Mononuclear cell (primary cell): ENCODE data around the gene WASL. TPM values are rescaled to one million over a fixed set of nuclear protein-coding genes. Genes with fewer than 3 reads are reported as not detected.
"Not testable (repeated sequence)": the region's sequence is repeated elsewhere in the genome, so short reads cannot be mapped to it uniquely, and the experiment has no call there.

Experiments
- H3K27me3 ChIP-seq: 2 replicates; pipeline ENCODE4 v1.6.0; 2011; ENCODE audit warnings: low read length, control low read depth; ENCODE audit not compliant: insufficient read depth
- H3K4me1 ChIP-seq: 2 replicates; pipeline ENCODE4 v1.5.1; 2011; ENCODE audit warnings: mild to moderate bottlenecking, low read length, control low read depth; ENCODE audit not compliant: insufficient read depth
- H3K4me3 ChIP-seq: 2 replicates; pipeline ENCODE4 v1.5.1; 2011; ENCODE audit warnings: mild to moderate bottlenecking, low read length, moderate library complexity
- H3K9me3 ChIP-seq: 2 replicates; pipeline ENCODE4 v1.5.1; 2011; ENCODE audit warnings: low read depth, mild to moderate bottlenecking, control low read depth, low read length
- total RNA-seq: library from RNA; depleted of rRNA; stranded (reverse); fragments of >200 nt; gene quantifications from one replicate; pipeline ENCODE4 v1.2.3, GENCODE V29; 2012

WASL gene
- total RNA-seq: 12.1 TPM

DNA sequence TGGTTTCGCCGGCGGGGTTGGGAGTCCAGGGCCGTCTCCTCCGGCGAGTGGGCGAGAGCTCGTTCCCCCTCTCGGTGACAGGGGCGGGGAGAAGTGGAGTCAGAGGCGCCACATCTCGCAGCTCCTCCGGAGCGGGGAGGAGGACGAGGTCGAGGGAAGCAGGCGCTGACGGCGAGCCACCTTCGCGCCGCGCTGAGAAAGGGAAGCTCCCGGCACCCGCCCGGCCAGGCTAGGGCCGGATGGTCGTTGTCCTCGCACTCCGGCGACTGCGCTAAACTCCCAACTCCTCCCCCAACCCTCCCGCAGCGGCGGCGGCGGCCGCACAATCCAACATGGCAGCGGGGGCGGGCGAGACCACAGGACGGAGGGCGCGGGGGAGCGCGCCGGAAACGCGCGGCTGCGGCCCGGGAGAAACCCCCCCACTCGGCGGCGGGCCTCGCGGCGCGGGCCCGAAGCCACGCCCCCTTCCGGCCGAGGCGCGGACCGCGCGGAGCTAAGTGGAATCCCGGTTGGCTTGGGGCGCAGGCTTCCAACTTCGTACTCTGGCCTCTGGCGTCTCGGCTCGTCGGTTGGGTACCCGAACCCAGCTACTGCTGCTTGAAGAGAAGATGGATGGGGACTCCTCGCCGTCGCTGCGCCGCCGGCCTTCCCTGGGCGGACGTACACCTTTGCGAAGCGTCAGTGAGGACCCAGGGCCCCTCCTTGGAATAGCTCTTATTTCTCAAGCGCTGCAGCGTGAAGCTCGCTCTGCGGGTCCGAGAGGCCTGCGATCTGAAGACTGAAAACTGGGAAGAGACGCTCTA, at the start of gene WASL:
WASL (minus strand) TSS at position 270 of the 803 bp plus-strand sequence; CDS start at position 1, 269 bp downstream.
- Histone ChIP-seq H3K4me1 (peaks cover 25% of the 10 kb centered on the region), H3K4me3 (peak within 1 kb of the TSS; percentile 68), H3K27me3 (no peaks in the 10 kb centered on the region), H3K9me3 (no peaks in the 10 kb centered on the region)

DNA sequence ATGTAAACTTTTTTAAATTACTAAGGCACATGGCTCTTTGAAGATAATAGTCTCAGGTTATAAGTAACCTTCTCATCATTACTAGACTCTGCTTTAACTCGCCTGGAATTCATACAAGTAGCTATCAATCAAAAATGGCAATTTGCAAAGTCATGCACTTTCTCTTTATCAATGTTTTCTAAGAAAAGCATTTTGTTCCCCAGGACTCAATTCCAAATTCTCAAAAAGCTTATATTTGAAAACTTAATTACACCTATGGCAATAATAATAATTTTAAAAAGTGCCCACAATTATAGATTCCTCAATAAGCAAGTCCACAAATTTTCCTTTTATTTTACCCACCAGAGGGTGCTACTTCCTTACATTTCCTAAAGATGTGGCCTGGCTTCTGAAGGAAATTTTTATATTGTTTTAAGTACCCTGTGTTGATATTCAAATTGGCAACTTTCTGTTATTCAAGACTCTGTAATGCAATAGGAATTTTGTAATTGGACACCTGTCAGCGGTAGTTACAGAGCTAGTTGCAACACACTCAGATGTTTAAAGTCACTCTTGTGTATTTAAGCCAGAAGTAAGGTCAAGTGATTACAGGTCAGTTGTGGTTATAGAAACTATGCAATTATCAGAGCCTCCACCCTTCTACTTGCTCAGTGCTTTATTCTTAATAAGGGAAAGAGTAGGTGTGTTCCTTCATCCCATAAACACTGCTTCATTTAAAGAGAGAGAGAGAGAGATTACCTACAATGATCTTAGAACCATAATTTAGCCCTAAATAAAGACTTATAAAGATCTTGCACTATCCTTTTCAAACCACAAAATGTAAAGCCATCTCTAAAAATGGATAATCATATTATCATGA, 49.1 kb upstream of the WASL start:
- no peaks in the 10 kb centered on the region for H3K27me3 ChIP-seq
- H3K9me3 ChIP-seq: no peaks in the 10 kb centered on the region
- H3K4me1 ChIP-seq: no peaks in the 10 kb centered on the region

DNA sequence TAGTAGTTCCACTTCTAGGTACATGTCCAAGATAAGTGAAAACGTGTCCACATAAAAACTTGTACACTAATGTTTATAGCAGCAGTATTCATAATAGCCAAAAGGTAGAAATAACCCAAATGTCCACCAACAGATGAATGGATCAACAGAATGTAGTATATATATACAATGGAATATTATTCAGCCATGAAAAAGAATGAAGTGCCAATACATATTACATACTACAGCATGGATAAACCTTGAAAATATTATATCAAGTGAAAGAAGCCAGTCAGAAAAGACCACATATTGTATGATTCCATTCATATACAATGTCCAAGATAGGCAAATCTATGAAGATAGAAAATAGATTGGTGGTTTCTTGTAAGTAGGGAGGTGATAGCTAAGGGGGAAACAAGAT, 47.8 kb upstream of the WASL start:
- Histone ChIP-seq H3K27me3 (no peaks in the 10 kb centered on the region), H3K4me3 (no peak overlapping the region), H3K4me1 (no peaks in the 10 kb centered on the region), H3K9me3 (no peaks in the 10 kb centered on the region)

More for the DNA sequence above, 49.1 kb upstream of the WASL start:
- no peak overlapping the region for H3K4me3 ChIP-seq

DNA sequence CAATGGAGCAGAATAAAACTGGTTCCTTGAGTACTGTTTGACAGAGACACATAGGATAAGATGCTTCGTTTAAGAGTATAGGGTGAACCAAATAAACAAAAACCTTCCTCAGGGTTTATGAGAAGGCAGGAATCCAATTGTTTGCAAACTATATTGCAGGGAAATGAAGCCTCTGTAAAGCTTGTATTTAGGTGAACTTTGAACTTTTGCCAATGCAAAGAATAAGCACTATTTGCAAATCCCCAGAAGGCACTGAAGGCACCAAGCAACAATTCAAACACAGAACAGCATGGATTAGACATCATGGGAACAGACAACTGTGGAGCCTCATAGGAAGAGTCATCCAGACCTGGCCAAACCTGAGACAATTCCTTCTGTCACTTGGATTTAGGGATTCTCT, 47.1 kb upstream of the WASL start:
- Histone ChIP-seq H3K4me3 (no peak overlapping the region), H3K4me1 (no peaks in the 10 kb centered on the region), H3K9me3 (no peaks in the 10 kb centered on the region), H3K27me3 (no peaks in the 10 kb centered on the region)

DNA sequence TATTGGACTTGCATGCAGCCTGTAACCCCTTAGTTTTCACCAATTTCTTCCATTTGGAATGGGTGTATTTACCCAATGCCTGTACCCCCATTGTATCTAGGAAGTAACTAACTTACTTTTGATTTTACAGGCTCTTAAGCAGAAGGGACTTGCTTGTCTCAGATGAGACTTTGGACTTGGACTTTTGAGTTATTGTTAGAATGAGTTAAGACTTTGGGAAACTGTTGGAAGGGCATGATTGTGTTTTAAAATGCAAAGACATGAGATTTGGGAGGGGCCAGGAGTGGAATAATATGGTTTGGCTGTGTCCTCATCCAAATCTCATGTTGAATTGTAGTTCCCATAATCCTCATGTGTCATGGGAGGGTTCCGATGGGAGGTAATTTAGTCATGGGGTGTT, 46.3 kb upstream of the WASL start:
- H3K4me1 ChIP-seq, H3K4me3 ChIP-seq, H3K9me3 ChIP-seq, H3K27me3 ChIP-seq: not testable (repeated sequence)

DNA sequence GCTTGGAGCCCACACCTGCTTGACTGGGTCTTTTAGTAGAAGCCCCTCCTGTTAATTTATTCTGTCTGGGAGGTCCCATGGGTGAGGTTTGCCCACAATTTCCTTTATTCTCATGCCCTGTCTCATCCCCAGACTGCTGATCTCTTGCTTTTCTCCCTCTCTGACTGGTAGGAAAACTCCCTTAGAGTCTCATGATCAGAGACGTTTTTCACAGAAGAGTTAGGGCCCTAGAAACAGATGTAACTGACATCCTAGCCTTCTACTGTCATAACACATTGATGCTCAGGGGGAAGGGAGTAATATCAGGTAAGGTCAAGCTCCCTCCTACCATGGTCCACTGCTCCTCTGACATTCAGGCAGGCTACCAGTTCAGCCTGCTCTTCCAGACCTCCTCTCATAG, 43.7 kb upstream of the WASL start:
- no peaks in the 10 kb centered on the region for H3K27me3 ChIP-seq
- H3K4me1 ChIP-seq: no peaks in the 10 kb centered on the region
- H3K9me3 ChIP-seq: no peaks in the 10 kb centered on the region
- no peak overlapping the region for H3K4me3 ChIP-seq

DNA sequence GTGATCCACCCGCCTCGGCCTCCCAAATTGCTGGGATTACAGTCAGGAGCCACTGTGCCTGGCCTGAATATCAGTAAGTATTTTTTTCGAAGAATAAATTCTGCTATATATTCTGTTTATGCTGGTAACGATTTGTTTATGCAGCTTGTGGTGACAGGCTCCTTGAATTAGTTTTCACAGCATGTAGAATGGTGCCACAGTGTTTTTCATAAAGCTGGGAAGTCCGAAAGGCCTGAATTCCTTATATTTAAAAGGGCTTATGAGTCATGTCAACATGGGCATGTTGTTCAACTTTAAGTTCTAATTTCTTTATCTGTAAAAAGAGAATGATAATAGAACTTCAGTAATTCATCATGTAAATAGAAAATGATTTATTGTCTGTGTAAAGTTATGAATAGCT, 42.2 kb upstream of the WASL start:
- H3K4me1 ChIP-seq: no peaks in the 10 kb centered on the region
- no peaks in the 10 kb centered on the region for H3K27me3 ChIP-seq
- H3K4me3 ChIP-seq: no peak overlapping the region
- H3K9me3 ChIP-seq: no peaks in the 10 kb centered on the region

DNA sequence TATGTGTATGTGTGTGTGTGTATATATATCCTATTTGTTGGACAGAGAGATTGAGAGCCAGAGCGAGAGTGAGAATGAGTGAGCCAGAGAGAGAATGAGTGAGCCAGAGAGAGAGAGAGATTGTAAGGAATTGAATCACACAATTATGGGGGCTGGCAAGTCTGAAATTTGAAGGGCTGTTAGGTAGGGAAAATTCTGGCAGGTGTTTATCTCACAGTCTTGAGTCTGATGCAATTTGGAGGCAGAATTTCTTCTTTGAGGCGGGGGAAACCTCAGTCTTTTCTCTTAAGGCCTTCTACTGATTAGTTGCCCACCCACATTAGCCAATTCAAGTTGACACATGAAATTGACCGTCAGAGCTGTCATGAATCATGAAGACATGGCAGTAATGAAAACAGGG, 41.0 kb upstream of the WASL start:
- no peaks in the 10 kb centered on the region for H3K4me1 ChIP-seq
- no peaks in the 10 kb centered on the region for H3K27me3 ChIP-seq
- no peak overlapping the region for H3K4me3 ChIP-seq
- no peaks in the 10 kb centered on the region for H3K9me3 ChIP-seq

DNA sequence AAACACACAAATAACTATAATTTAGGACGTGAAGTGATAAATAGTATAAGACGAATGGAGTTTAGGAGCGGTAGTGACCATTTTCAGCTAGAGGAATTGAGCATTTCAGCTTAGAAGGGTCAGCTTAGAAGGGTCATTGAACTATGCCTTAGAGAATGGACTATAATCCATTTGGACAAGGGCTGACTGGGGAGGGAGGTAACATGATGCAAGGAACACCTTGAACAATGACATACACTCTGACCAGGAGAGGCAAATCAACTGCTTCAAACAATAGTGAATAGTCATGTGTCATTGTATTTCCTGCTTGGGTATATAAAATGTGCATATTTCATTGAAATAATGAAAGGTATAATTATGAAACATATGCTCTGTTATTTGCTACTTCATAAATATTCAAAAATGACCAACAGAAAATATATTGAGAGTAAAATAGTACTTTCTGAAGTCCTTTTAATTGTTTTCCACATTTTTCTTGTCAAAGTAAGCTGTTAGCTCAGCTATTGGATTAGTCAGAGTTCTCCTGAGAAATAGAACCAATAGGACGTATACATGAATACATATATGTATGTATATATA, 40.5 kb upstream of the WASL start:
- no peak overlapping the region for H3K4me3 ChIP-seq
- no peaks in the 10 kb centered on the region for H3K4me1 ChIP-seq
- H3K27me3 ChIP-seq: no peaks in the 10 kb centered on the region
- H3K9me3 ChIP-seq: no peaks in the 10 kb centered on the region

DNA sequence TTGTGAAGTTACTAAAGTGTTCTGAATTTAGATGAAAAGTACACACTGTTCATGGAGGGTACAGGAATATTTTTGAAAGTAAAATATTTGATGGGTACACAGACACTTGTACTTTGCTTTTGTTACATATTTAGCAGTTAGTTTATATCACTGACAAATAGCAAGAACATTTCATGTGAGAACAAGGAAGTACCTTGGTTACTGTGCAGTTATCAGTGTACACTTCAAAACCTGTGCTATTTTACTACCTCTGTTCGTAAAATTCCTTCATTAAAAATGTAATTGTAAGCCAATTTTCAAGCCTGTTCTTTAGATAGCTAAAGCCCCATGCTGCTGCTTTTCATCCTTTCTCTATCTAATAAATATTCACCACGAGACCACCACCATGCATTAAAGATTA, 39.8 kb upstream of the WASL start:
- H3K9me3 ChIP-seq: no peaks in the 10 kb centered on the region
- no peaks in the 10 kb centered on the region for H3K27me3 ChIP-seq
- H3K4me1 ChIP-seq: no peaks in the 10 kb centered on the region
- H3K4me3 ChIP-seq: no peak overlapping the region

DNA sequence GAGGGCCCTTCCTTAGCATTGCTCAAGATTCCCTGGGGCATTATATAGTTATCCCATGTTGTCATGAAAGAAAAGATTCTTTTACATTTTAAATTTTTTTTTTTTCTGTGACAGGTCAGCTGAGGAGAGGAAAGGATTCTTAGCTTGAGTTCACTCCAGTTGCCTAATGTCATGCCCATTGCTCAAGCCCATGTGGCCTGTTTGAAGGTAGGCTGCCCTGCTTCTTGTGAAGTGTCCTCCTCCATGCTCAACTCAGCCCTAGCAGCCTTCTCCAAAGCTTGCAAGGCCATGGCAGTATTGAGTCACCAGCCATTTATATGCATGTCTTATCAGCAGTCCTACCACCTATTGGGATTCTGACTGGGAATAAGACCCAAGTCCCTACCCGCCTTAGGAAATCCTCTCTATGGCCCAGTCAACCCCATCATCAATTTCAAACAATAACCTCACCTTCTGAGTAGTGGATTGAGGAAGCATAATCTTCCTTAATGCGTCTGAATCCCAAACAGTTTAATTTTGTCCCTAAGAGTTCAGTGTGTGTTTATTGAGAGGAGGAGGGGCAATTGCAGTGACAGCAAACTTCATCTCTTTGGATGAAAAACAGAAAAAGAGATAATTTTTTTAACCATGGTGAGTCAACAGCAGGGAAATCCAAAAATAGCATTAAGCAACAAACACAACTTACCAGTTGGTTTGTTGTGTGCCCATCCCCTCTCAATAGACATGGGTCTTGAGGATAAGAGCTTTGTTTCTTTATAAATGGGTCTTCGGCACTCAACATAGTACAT, 38.6 kb upstream of the WASL start:
- Histone ChIP-seq H3K9me3 (no peaks in the 10 kb centered on the region), H3K4me1 (no peaks in the 10 kb centered on the region), H3K4me3 (no peak overlapping the region), H3K27me3 (no peaks in the 10 kb centered on the region)

DNA sequence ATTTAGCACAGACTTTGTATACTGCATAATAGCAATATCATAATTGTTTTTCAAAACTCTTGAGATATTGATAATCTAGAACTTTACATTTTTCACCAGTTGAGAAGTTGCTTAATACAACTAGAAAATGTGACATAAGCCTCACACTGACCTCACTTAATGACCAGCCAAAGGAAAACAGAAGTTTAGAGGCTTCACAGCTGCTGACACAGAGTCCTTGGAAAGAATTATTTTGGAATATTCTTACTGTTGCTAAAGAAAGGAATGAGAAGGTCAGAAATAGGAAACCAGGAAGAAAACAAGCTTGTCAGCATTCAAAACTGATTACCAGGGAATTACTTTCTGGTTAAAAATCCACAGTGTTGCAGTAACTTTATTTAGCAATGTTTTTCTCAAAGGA, 35.5 kb upstream of the WASL start:
- H3K27me3 ChIP-seq: no peaks in the 10 kb centered on the region
- H3K4me3 ChIP-seq: no peak overlapping the region
- H3K9me3 ChIP-seq: no peaks in the 10 kb centered on the region
- no peaks in the 10 kb centered on the region for H3K4me1 ChIP-seq

DNA sequence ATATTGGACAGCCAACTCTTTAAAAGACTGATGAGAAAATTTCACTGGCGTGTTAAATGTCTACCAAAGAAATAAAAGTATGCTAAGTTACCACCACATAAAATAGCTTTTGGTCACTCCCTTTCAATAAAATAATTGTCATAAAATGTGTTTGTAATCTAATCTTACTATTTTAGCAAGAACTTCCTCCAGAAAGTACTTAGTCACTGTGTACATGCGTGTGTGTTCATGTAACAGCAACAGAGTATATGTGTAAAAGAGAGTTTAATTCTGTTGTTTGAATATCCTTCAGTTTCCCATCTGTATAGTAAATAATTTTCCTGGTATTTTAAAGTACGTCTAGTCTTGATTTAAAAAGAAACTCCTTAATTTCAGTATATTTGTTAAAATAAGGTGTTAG, 35.0 kb upstream of the WASL start:
- Histone ChIP-seq H3K9me3 (no peaks in the 10 kb centered on the region), H3K27me3 (no peaks in the 10 kb centered on the region), H3K4me1 (no peaks in the 10 kb centered on the region), H3K4me3 (no peak overlapping the region)

DNA sequence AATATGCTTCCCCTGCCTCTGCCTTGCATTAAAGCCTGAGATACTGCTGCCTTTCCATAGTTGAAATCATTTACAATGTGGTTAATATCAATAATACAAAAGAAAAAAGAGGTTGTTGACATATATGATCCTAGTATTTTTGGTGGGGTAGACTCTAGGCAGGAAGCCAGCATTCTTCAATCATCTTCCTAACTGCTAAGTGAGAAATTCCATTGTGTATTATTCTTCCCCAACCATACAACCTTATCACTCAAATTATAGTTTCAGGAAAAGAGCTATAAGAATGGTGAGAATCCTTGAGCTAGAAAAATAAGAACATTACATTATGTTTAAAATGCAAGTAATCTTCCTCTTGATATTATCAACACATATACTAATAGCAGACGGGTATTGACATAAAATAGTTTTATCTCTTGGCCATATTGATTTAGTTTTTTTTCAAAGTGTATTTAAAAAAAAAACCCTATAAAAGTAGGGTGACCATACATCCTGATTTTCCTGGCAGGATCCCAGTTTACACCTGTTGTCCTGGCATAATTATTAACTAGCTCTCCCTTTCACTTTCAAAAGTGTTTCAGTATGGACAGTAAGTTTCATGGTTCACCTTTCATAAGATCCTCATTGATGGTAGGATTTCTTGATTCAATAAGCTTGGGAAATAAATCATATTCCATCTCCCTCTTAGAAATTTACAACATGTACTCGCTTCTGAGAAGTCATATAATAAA, 33.4 kb upstream of the WASL start:
- no peaks in the 10 kb centered on the region for H3K9me3 ChIP-seq
- peaks cover 4% of the 10 kb centered on the region for H3K27me3 ChIP-seq
- H3K4me3 ChIP-seq: no peak overlapping the region
- no peaks in the 10 kb centered on the region for H3K4me1 ChIP-seq
